Measurements from ENCODE around the gene SLC16A4. TPM values are rescaled to one million over a fixed set of nuclear protein-coding genes. Genes with fewer than 3 reads are reported as not detected.

Gene SLC16A4
- total RNA-seq, 1 donor from 2014 or later: 9.6 TPM

GRCh38 chr1:110341872-110342331 is 48.9 kb downstream of the SLC16A4 start:
- DNase-seq (no peak), ATAC-seq (no peak)
- H3K4me1 ChIP-seq: peaks cover 74% of the 10 kb centered on the region
- no peak overlapping the region for H3K27ac ChIP-seq
- peak overlapping the region; percentile 10 for H3K4me3 ChIP-seq
- intact Hi-C loops (cut with DNase I): no loop called here
- no peaks in the 10 kb centered on the region for H3K27me3 ChIP-seq (ENCODE audit: low read depth)
- no peak for TF ChIP-seq CTCF (IDR thresholded peaks at IDR 0.05)
- H3K9me3 ChIP-seq: no peaks in the 10 kb centered on the region
- H3K36me3 ChIP-seq: peaks cover 56% of the 10 kb centered on the region

GRCh38 chr1:110341146-110341871 is 49.5 kb downstream of the SLC16A4 start:
- Histone ChIP-seq H3K27ac (no peak overlapping the region), H3K4me1 (peaks cover 72% of the 10 kb centered on the region), H3K4me3 (peak overlapping the region; percentile 84), H3K27me3 (ENCODE audit: low read depth) (no peaks in the 10 kb centered on the region), H3K36me3 (peaks cover 50% of the 10 kb centered on the region), H3K9me3 (no peaks in the 10 kb centered on the region)
- intact Hi-C loops (cut with DNase I): no loop called here
- no peak for TF ChIP-seq CTCF (IDR thresholded peaks at IDR 0.05)
- DNase-seq (peak; percentile 40), ATAC-seq (no peak)

GRCh38 chr1:110340207-110340468 is 50.7 kb downstream of the SLC16A4 start:
- Histone ChIP-seq H3K36me3 (peaks cover 46% of the 10 kb centered on the region), H3K4me3 (peak overlapping the region; percentile 84), H3K27ac (peak overlapping the region; percentile 94), H3K4me1 (peaks cover 60% of the 10 kb centered on the region), H3K9me3 (no peaks in the 10 kb centered on the region), H3K27me3 (ENCODE audit: low read depth) (no peaks in the 10 kb centered on the region)
- intact Hi-C loops (cut with DNase I): no loop called here
- ATAC-seq (no peak), DNase-seq (no peak)
- TF ChIP-seq CTCF (IDR thresholded peaks at IDR 0.05): no peak

- no peak for TF ChIP-seq CTCF (IDR thresholded peaks at IDR 0.05)
- intact Hi-C loops (cut with DNase I): no loop called here
These were observed 51.2 kb downstream of the SLC16A4 start for GRCh38 chr1:110339407-110340206.

GRCh38 chr1:110338886-110339406 is 51.9 kb downstream of the SLC16A4 start, which contains the start of gene RBM15:
TSS of gene RBM15 (plus strand) at chr1:110339377. CDS start at chr1:110339406, 29 bp downstream.
- Histone ChIP-seq H3K9me3 (no peaks in the 10 kb centered on the region), H3K27me3 (ENCODE audit: low read depth) (no peaks in the 10 kb centered on the region), H3K4me1 (peaks cover 48% of the 10 kb centered on the region), H3K36me3 (peaks cover 34% of the 10 kb centered on the region), H3K27ac (peak within 1 kb of the TSS; percentile 94), H3K4me3 (peak within 1 kb of the TSS; percentile 84)
- ATAC-seq (peak; percentile 87 to 94), DNase-seq (peak; percentile 98)
- intact Hi-C loops (cut with DNase I): no loop called here
- TF ChIP-seq CTCF (IDR thresholded peaks at IDR 0.05): no peak

More at GRCh38 chr1:110339407-110340206, 51.2 kb downstream of the SLC16A4 start:
- DNase-seq: peak; percentile 75
- H3K4me1 ChIP-seq: peaks cover 55% of the 10 kb centered on the region
- H3K27ac ChIP-seq: peak overlapping the region; percentile 94
- no peaks in the 10 kb centered on the region for H3K9me3 ChIP-seq
- H3K4me3 ChIP-seq: peak overlapping the region; percentile 84
- H3K27me3 ChIP-seq (ENCODE audit: low read depth): no peaks in the 10 kb centered on the region
- ATAC-seq: peak in 1 of 2 donors; percentile 6
- H3K36me3 ChIP-seq: peaks cover 41% of the 10 kb centered on the region

All from lower lobe of right lung (tissue), 2 donors.